A549 (cell line): Measurements from ENCODE around the gene AFG3L2. TPM values are rescaled to one million over a fixed set of nuclear protein-coding genes. Genes with fewer than 3 reads are reported as not detected.
A peak's percentile ranks its signal among the peaks of the same experiment; 100 is the strongest.

Experiments used
- ATAC-seq, 2 experiments: fragments of 200-7000 bp in 1 of 2; fragments of >200 bp in 1 of 2; cut with Nextera tagmentation in 1 of 2; cut with Tn5 transposase in 1 of 2; 3 replicates each; pipeline versions ENCODE4 v1.8.0 to v1.9.1; 2018 to 2020; ENCODE audit warnings: mild to moderate bottlenecking in 1 of 2, moderate library complexity in 1 of 2
- CTCF ChIA-PET: fragments of 300-600 bp; sonication (Branson Sonifier 250); formaldehyde crosslinking; extraction: SDS; loops from one replicate; lab custom pipeline; 2021; ENCODE audit warnings: antibody characterized with exemption, inconsistent platforms; lab: Yijun Ruan, JAX
- POLR2A ChIA-PET: fragments of 350-600 bp; formaldehyde crosslinking; extraction: SDS; loops from one replicate; lab custom pipeline; 2021; ENCODE audit warnings: antibody characterized with exemption, inconsistent platforms; lab: Yijun Ruan, JAX
- DNase-seq, 2 experiments: peaks; one replicate each; pipeline versions ENCODE4 v3.0.0 to v3.0.0-alpha.2; 2011 to 2016; ENCODE audit warnings: low read depth in 1 of 2, low spot score in 1 of 2
- FAIRE-seq: peaks from 2 replicates; lab custom pipeline; 2011; peaks lifted over from hg19 to GRCh38; lab: Jason Lieb, UNC
- H3K27ac ChIP-seq, 2 experiments: fragments of >200 bp; sonication (Bioruptor Twin); formaldehyde crosslinking; 3 replicates each; pipeline ENCODE4 v1.5.1; 2016 to 2017
- H3K4me1 ChIP-seq: fragments of >200 bp; sonication (Bioruptor Twin); formaldehyde crosslinking; 3 replicates; pipeline ENCODE4 v1.6.1; 2016
- H3K4me2 ChIP-seq: fragments of >200 bp; sonication (Bioruptor Twin); formaldehyde crosslinking; 3 replicates; pipeline ENCODE4 v1.6.1; 2016
- H3K4me3 ChIP-seq: fragments of >200 bp; sonication (Bioruptor Twin); formaldehyde crosslinking; 3 replicates; pipeline ENCODE4 v1.5.1; 2016
- H3K9me3 ChIP-seq: fragments of >200 bp; sonication (Bioruptor Twin); formaldehyde crosslinking; 3 replicates; pipeline ENCODE4 v1.6.1; 2016
- ATOH8 ChIP-seq: fragments of 250-450 bp; sonication (Bioruptor Pico); IDR thresholded peaks from 2 replicates; pipeline ENCODE4 v1.5.0; 2020; ENCODE audit warnings: low read depth, mild to moderate bottlenecking, moderate library complexity
- BCL3 ChIP-seq: fragments of >200 bp; sonication (Bioruptor Twin); formaldehyde crosslinking; IDR thresholded peaks from 3 replicates; pipeline ENCODE4 v1.6.1; 2016
- CHD4 ChIP-seq: fragments of 200-600 bp; sonication (generic); IDR thresholded peaks from 2 replicates; pipeline ENCODE4 v1.6.1; 2016; ENCODE audit warnings: antibody characterized with exemption, mild to moderate bottlenecking, borderline replicate concordance
- ESRRA ChIP-seq: fragments of 150-350 bp; IDR thresholded peaks from 2 replicates; pipeline ENCODE4 v1.6.1; 2014; ENCODE audit warnings: mild to moderate bottlenecking, low read length, borderline replicate concordance
- HDAC2 ChIP-seq: fragments of 200-600 bp; sonication (generic); IDR thresholded peaks from 2 replicates; pipeline ENCODE4 v1.6.1; 2016
- HOXB5 ChIP-seq: fragments of 250-450 bp; sonication (Bioruptor Pico); IDR thresholded peaks from 2 replicates; pipeline ENCODE4 v1.5.0; 2020; ENCODE audit warnings: mild to moderate bottlenecking, moderate library complexity
- JUN ChIP-seq, 2 experiments: fragments of >200 bp; sonication (Bioruptor Twin); formaldehyde crosslinking; IDR thresholded peaks; 2 replicates in 1 of 2; 3 replicates in 1 of 2; pipeline ENCODE4 v1.6.1; 2016 to 2017
- NR3C1 ChIP-seq: fragments of >200 bp; sonication (Bioruptor Twin); formaldehyde crosslinking; IDR thresholded peaks from 3 replicates; pipeline ENCODE4 v1.6.1; 2017
- PHF8 ChIP-seq: fragments of 200-600 bp; sonication (generic); IDR thresholded peaks from 2 replicates; pipeline ENCODE4 v1.6.1; 2016; ENCODE audit warnings: low read depth, mild to moderate bottlenecking, antibody characterized with exemption, moderate library complexity, borderline replicate concordance
- RARB ChIP-seq: fragments of 250-450 bp; sonication (Bioruptor Pico); IDR thresholded peaks from 2 replicates; pipeline ENCODE4 v1.8.0; 2021; ENCODE audit warnings: mild to moderate bottlenecking, moderate library complexity
- REST ChIP-seq: fragments of 200-600 bp; sonication (generic); IDR thresholded peaks from 2 replicates; pipeline ENCODE4 v1.6.1; 2016; ENCODE audit warnings: antibody characterized with exemption, mild to moderate bottlenecking, moderate library complexity
- RNF2 ChIP-seq: fragments of 200-600 bp; sonication (generic); IDR thresholded peaks from 2 replicates; pipeline ENCODE4 v1.6.1; 2016; ENCODE audit warnings: low read depth, mild to moderate bottlenecking, antibody characterized with exemption, moderate library complexity, borderline replicate concordance
- ZC3H11A ChIP-seq: fragments of 450-650 bp; IDR thresholded peaks from 2 replicates; pipeline ENCODE4 v1.6.1; 2014; ENCODE audit warnings: antibody characterized with exemption, mild to moderate bottlenecking
- ZNF302 ChIP-seq: fragments of 250-450 bp; sonication (Bioruptor Pico); IDR thresholded peaks from 2 replicates; pipeline ENCODE4 v1.9.0; 2021; ENCODE audit warnings: inconsistent platforms, mild to moderate bottlenecking, moderate library complexity
- WGBS: methylation state at CpG from one replicate; pipeline ENCODE4 v1.1.6; 2017; ENCODE audit errors: missing lambda C conversion rate; 5-methylcytosine and 5-hydroxymethylcytosine counted together
- polyA plus RNA-seq, 4 experiments: library from polyadenylated mRNA; depleted of rRNA in 3 of 4; stranded (reverse); fragments of >200 nt; fragmentation: RNase III in 1 of 4; extraction: RNeasy Plus Mini Kit Qiagen cat#74134 plus additional on column Dnase treatment in 1 of 4; gene quantifications; 2 replicates in 3 of 4; 3 replicates in 1 of 4; pipeline ENCODE4 v1.2.3, GENCODE V29; 2011 to 2017

Gene AFG3L2
- polyA plus RNA-seq, 2 of the 4 experiments (the other 2 are of a cell fraction) = 33.7 to 56.4 TPM

DNA sequence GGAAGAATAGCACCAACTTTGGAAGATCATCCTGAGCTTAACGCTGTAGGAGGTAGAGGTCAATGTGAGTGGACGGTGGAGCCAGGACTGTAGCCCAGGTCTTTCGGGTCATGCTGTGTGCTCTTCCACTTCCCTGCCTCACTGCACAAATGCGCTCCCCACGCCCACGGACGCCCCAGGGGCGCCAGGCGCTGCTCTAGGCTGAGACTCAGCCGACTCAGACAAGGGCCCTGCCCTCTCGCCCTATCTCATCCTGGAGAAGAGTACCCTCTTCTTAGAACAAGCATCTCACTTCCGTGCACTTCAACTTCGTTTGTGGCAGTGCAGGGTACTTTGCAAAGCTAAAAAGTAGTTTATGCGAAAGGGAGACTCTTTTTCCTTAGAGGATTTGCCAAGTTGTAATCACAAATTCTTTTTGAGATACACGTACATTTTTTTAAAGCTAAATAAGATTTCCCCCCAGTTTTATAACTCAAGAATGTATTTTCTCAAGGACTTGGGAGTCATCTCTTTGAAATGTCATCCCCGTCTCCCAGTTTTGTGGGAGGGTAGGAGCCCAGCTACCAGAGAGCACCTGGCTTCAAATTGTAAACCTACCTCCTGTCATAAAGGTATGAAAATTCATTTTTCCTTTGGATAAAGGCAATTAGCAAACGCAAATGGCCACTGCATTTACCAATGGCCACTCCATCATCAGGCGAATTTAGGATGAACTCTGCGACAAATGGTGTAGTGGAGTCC is 29.5 kb upstream of the AFG3L2 start:
- H3K9me3 ChIP-seq = no peaks in the 10 kb centered on the region
- ATAC-seq (no peak), FAIRE-seq (no peak), DNase-seq (no peak)
- no peak overlapping the region for H3K4me3 ChIP-seq
- TF ChIP-seq CHD4 (no peak), RNF2 (no peak)
- H3K4me1 ChIP-seq = peaks cover 40% of the 10 kb centered on the region
- WGBS = 93% methylated on average over 17 of the region's 19 CpGs
- H3K27ac ChIP-seq = no peak overlapping the region
- ChIA-PET POLR2A (no interaction called here), CTCF (interaction anchor here (1.0 to 1.7 kb wide), 3 partner anchors 12 to 253 kb away, joined by 3 to 6 read pairs (median 5); no protein-coding TSS in a partner anchor)
- peak overlapping the region; percentile 94; the same call in 1 of the 3 replicates for H3K4me2 ChIP-seq

DNA sequence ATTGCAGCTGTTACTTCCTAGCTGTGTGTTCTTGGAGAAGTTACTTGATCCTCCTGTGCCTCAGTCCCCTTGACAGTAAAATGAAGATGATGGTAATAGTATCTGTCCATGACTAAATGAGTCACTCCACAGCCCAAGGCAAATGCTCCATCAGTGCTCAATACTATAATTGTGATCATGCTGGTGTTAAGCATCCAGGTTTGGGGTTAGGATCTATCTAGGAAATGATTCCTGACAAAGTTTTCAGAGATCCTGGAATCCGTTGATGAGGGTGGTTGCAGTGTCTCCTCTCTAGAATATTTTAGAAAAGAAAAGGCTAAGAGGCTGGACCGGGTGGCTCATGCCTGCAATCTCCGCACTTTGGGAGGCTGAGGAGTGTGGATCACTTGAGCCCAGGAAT is 28.0 kb upstream of the AFG3L2 start:
- Histone ChIP-seq H3K9me3 (no peaks in the 10 kb centered on the region), H3K4me1 (peaks cover 40% of the 10 kb centered on the region), H3K27ac (peak overlapping the region in 1 of 2 experiments; percentile 82; a peak in 3 of 6 replicates), H3K4me2 (no peak overlapping the region), H3K4me3 (no peak overlapping the region)
- ATAC-seq (no peak), DNase-seq (no peak), FAIRE-seq (no peak)
- CTCF ChIA-PET = interaction anchor here (0.7 to 2.7 kb wide), 3 partner anchors 12 to 154 kb away, joined by 3 to 17 read pairs (median 5); no protein-coding TSS in a partner anchor
- 95% methylated on average over 3 of the region's 3 CpGs for WGBS
- POLR2A ChIA-PET = interaction anchor here (0.7 kb wide), 1 partner anchor 185 kb away, joined by 3 read pairs; no protein-coding TSS in a partner anchor
- TF ChIP-seq PHF8 (no peak), RARB (no peak), ATOH8 (CRISPR knock-in tag) (no peak), HOXB5 (CRISPR knock-in tag) (no peak), JUN (IDR thresholded peaks at IDR 0.05) (no peak), NR3C1 (no peak), ZNF302 (CRISPR knock-in tag) (no peak), ZC3H11A (no peak), HDAC2 (no peak), REST (no peak), ESRRA (no peak), BCL3 (no peak)
